ENCODE data around the gene PLXNC1. TPM values are rescaled to one million over a fixed set of nuclear protein-coding genes. Genes with fewer than 3 reads are reported as not detected.

Gene PLXNC1
- total and polyA plus RNA-seq, 9 of the 15 experiments (the other 6 are each of a cell fraction or from before 2014, with no cell fraction given), result 0.08 to 0.87 (median 0.28) TPM

DNA sequence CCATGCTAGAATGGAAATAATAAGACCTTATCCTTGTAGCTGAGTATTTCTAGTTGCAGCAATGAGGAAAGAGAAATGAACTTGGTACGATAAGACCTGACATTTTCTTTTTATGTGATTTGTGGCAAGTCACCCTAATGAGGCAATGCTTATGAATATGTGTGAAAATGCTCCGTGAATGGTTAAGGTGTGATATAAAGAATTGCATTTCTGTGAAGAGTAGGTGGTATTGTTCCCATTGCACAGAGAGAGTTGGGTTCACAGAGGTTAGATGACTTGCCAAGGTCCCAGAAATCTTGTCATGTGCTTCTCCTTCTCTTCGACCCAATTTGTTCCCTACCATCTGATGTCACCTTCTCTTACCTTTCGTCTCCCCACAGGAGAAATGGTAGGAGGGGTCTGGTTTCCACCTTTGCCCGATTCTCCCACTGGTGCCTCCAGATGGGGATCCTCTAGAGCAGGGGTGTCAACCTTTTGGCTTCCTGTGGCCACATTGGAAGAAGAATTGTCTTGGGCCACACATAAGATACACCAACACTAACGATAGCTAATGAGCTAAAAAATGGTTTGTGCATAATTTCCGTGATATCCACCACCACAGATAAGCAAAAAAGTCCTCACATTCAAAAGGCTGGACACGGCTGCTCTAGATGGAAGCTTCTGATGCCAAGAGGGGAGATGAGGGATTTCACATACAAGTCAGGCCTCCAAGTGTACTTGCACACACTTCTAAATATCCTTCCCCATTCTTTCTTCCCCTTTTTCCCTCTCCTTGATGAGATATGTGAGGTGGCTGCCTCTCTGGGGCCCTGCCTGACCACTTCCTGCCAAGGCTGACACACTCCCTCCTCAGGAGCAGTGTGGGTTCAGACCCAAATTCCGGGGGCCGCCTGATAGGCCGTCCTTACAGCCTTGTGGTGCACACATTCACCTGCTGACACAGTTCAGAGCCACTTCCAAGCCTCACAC, 96.1 kb downstream of the PLXNC1 start (continued):
- 0 out of 2 replicates have a peak, but pooled peaks have one; percentile 26 for TF ChIP-seq E2F3 (CRISPR knock-in tag; IDR thresholded peaks at IDR 0.05)
- no peak for TF ChIP-seq ZNF518B (CRISPR knock-in tag; IDR thresholded peaks at IDR 0.05)
- no peak for TF ChIP-seq ZNF318 (IDR thresholded peaks at IDR 0.05; ENCODE audit: borderline replicate concordance in 1 of 2, low read depth in 1 of 2)
- TF ChIP-seq NCOA1 (IDR thresholded peaks at IDR 0.05; ENCODE audit: low read depth), result no peak
- no peak for TF ChIP-seq GATA2 (CRISPR knock-in tag; IDR thresholded peaks at IDR 0.05)
- no peak for TF ChIP-seq KDM2B (CRISPR knock-in tag; IDR thresholded peaks at IDR 0.05)
- no peak for TF ChIP-seq ZNF133 (CRISPR knock-in tag; IDR thresholded peaks at IDR 0.05)
- TF ChIP-seq L3MBTL2 (IDR thresholded peaks at IDR 0.05), result peak; percentile 24; the same call in 1 of the 2 replicates
- no peak for TF ChIP-seq BRCA1 (IDR thresholded peaks at IDR 0.05)
- no peak for TF ChIP-seq BRCA1 (CRISPR knock-in tag; IDR thresholded peaks at IDR 0.05)
- TF ChIP-seq TCF7L2 (IDR thresholded peaks at IDR 0.05; ENCODE audit: low read depth, low read length), result no peak
- TF ChIP-seq PKNOX1 (IDR thresholded peaks at IDR 0.05), result no peak
- no peak for TF ChIP-seq CHD4 (IDR thresholded peaks at IDR 0.05; ENCODE audit: insufficient read depth, insufficient replicate concordance, low read depth, low read length, poor library complexity, severe bottlenecking)
- TF ChIP-seq GABPA (tag; conservative IDR thresholded peaks at IDR 0.05; ENCODE audit: low read depth), result peak; percentile 80

Data from K562 (cell line).